Gastroesophageal sphincter (tissue), 3 donors: ENCODE results near the gene NDNF.

Experiments
- CTCF ChIP-seq, 4 experiments: fragments of 200-600 bp in 2 of 4; fragments of 450-650 bp in 2 of 4; sonication (generic) in 1 of 4; IDR thresholded peaks; one replicate each; pipeline ENCODE4 v1.5.1; 2017 to 2019; ENCODE audit warnings: antibody characterized with exemption in 4 of 4, mild to moderate bottlenecking in 2 of 4, moderate library complexity in 2 of 4
- EP300 ChIP-seq: sonication (generic); formaldehyde crosslinking; IDR thresholded peaks from one replicate; pipeline ENCODE4 v1.6.1; 2017; ENCODE audit warnings: antibody characterized with exemption, mild to moderate bottlenecking
- POLR2A ChIP-seq, 2 donors: fragments of 450-650 bp; IDR thresholded peaks; one replicate each; pipeline ENCODE4 v1.6.1; 2017; ENCODE audit warnings: antibody characterized with exemption in 2 of 2, mild to moderate bottlenecking in 2 of 2, moderate library complexity in 1 of 2

GRCh38 chr4:121011780-121012340, 60.5 kb downstream of the NDNF start:
- TF ChIP-seq EP300 (no peak), POLR2A (IDR thresholded peaks at IDR 0.05) (no peak), CTCF (IDR thresholded peaks at IDR 0.05) (no peak)
